ENCODE data around the gene SLC19A1.

SLC19A1 gene

DNA sequence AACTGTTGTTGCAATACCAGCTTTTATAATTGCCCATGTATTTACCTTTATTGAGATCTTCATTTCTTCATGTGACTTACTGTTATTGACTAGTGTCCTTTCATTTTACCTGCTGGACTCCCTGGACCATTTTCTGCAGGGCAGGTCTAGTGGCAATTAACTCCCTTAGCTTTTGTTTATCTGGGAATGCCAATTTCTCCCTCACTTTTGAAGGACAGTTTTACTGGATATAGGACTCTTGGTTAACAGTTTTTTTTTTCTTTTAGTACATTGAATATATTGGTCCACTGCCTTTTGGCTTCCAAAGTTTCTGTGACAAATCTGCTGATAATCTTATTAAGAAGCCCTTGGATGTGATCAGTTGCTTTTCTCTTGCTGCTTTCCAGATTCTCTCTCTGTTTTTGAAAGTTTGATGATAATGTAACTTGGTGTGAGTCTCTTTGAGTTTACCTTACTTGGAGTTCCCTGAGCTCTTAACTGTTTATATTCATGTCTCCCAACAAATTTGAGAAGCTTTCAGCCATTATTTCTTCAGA is 80.4 kb downstream of the SLC19A1 start:
- H3K4me3 ChIP-seq (ENCODE audit: low read depth, low read length): no peak overlapping the region
- TF ChIP-seq, protein P1, sequence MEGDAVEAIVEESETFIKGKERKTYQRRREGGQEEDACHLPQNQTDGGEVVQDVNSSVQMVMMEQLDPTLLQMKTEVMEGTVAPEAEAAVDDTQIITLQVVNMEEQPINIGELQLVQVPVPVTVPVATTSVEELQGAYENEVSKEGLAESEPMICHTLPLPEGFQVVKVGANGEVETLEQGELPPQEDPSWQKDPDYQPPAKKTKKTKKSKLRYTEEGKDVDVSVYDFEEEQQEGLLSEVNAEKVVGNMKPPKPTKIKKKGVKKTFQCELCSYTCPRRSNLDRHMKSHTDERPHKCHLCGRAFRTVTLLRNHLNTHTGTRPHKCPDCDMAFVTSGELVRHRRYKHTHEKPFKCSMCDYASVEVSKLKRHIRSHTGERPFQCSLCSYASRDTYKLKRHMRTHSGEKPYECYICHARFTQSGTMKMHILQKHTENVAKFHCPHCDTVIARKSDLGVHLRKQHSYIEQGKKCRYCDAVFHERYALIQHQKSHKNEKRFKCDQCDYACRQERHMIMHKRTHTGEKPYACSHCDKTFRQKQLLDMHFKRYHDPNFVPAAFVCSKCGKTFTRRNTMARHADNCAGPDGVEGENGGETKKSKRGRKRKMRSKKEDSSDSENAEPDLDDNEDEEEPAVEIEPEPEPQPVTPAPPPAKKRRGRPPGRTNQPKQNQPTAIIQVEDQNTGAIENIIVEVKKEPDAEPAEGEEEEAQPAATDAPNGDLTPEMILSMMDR (IDR thresholded peaks at IDR 0.05; ENCODE audit: low read depth, low read length): no peak

DNA sequence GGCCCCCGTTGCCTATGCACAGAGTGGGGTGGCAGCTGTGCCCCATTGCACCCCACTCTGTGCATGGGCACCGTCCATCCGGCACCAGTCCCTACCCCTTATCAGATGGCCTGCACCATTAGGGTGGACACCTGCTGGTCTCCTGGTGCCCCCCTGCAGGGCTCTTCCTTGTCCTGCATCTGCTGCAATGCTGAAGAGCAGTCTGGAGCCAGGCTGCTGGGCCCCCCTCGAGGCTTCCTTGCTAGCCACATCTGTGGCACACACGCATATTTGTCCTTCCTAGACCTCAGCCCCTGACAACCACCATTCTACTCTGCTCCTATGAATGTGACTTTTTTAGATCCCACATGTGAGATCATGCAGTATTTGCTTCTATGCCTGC is 80.9 kb downstream of the SLC19A1 start:
- TF ChIP-seq, protein P1 (IDR thresholded peaks at IDR 0.05; ENCODE audit: low read depth, low read length): no peak
- H3K4me3 ChIP-seq (ENCODE audit: low read depth, low read length): no peak overlapping the region

DNA sequence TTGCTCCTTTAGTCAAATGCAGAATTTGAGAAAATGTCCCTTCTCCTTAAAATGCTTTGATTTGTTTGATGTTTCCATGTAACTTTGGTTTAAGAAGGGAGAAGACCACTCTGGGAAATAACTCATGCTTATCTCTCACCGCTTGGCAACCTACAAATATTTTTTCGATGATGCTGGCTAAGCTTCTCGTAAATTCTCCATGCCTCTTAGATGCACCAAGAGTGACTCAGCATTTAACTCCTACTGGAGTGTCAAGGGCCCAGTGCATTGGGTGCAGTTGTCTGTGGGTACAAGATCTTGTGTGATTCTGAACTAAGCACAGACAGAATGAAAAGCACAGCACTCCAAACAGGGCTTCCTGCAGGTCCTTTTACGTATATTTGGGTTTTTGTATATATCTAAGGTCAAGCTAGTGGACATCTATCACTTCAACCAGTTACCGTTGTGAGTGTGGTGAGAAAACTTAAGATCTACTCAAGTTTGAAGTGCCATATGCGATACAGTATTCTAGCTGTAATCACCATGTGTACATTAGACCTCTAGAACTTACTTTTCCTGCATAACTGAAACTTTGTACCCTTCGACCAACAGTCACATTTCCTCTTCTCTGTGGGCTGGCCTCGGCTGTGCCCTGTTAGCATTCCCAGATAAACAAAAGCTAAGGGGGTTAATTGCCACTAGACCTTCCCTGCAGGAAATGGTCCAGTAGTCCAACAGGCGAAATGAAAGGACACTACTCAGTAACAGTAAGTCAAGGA is 81.5 kb downstream of the SLC19A1 start:
- no peak overlapping the region for H3K4me3 ChIP-seq (ENCODE audit: low read depth, low read length)
- TF ChIP-seq, protein P1 (IDR thresholded peaks at IDR 0.05; ENCODE audit: low read depth, low read length): no peak

DNA sequence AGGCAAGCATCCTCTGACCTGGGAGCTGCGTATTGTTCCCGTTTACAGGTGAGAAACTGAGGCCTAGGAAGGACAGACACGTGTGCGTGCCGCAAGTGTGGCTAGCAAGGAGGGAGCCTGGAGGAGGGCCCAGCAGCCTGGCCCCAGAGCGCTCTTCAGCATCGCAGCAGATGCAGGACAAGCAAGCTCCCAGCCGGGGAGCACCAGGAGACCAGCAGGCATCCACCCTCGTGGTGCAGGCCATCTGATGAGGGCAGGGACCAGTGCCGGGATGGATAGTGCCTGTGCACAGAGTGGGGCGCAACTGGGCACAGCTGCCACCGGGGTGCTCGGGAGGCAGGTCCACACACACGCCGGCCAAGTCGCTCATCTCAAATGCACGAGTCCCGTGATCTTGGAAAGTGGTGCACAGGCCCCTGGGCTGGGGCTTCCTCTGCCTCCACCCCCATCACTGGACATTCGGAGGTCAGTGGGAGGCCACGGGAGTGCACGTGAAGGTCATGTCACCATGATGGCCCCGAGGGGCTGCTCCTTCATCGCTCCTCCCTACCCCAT is 82.2 kb downstream of the SLC19A1 start:
- TF ChIP-seq, protein P1 (IDR thresholded peaks at IDR 0.05; ENCODE audit: low read depth, low read length): no peak

DNA sequence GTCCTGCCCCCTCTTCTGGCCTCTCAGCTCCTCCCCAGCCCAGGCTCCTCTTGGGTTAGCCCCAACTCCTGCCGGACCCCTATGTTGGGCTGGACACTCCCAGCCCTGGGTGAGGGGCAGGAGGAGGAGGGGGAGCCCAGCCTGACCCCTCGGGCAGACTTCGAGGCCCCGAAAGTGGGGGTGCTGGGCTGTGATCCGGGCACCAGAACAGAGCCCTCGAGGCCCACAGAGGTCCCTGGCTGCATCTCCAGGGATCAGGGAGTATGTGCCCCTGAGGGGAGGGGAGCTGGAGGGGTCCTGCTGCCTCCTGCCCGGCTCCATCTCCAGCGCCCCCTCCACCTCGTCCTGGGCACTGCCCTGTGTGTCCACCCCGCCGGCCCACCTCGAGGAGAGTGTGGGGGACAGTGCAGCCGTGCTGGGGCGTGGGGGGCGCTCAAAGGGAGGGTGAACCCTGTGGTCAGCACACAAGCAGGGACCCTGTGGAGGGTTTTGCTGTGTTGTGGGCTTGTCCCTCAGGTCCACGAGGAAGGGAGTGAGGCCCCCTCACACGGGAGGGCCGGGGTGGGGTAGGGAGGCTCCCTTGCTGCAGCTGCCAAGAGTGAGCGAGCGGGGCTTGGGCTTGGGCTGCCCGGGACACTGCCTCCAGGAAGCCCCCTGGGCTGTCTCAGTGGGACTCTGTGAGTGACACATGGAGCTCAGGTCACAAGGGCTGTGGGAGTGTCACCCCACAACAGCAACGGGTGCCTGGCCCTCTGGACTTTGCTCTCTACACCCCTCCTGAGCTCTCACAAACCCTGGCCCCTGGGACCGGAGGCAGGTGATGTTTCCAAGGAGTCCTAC is 82.8 kb downstream of the SLC19A1 start:
- H3K4me3 ChIP-seq (ENCODE audit: low read depth, low read length): no peak overlapping the region
- TF ChIP-seq, protein P1 (IDR thresholded peaks at IDR 0.05; ENCODE audit: low read depth, low read length): no peak

More for the DNA sequence above, 82.2 kb downstream of the SLC19A1 start:
- no peak overlapping the region for H3K4me3 ChIP-seq (ENCODE audit: low read depth, low read length)

DNA sequence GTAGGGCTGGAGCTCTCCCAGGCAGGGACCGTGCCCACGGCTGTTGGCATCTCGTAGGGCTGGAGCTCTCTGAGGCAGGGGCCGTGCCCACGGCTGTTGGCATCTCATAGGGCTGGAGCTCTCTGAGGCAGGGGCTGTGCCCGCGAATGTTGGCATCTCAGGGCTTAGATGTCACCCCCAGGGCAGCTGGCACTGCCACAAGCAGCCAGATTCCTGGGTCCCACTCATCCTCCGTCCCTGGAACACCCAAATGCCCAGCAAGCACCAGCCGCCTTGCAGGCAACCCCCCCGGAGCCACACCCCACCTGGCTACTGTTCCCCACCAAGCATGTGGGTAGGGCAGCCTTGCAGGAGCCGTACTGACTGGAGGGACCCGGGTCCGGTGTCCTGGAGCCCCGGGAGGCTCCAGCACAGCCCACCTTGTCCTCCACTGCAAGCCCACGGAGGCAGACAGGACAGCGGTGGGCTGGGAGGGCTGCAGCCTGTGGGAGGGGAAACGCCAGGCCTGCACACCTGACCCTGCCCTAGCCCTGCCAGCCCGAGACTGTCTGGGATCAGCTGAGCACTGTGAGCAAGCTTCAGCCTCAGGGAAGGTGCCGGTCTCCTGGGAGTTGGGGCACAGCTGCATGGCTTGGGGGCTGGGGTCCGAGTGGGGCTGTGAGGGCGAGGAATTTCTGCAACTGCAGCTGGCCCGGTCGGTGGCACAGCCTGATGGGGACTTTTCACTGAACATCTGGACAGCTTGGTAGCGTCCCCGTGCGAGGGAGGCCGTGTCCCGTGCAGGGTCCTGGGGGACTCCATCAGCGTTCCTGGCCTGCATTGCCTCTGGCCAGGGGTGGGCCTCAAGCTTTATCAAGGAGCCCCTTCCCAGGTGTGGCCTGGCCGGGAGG is 83.7 kb downstream of the SLC19A1 start:
- H3K4me3 ChIP-seq (ENCODE audit: low read depth, low read length): no peak overlapping the region
- TF ChIP-seq, protein P1 (IDR thresholded peaks at IDR 0.05; ENCODE audit: low read depth, low read length): no peak

Data from WI38 (cell line).